Adipose tissue (tissue), 3 donors: ENCODE results near the gene PRKCE. TPM values are rescaled to one million over a fixed set of nuclear protein-coding genes. Genes with fewer than 3 reads are reported as not detected.

Experiments
- H3K27ac ChIP-seq: one replicate; pipeline ENCODE4 v1.5.1; 2013; ENCODE audit warnings: low read depth, low read length
- WGBS, 3 donors: extraction: QIAGEN DNeasy Blood & Tissue Kit; methylation state at CpG; one replicate each; pipeline ENCODE4 v1.1.7; 2013; 5-methylcytosine and 5-hydroxymethylcytosine counted together
- polyA plus RNA-seq, 3 donors: library from polyadenylated mRNA; stranded (reverse); fragments of 200-250 nt; gene quantifications; one replicate each; pipeline ENCODE4 v1.2.3, GENCODE V29; 2013
- donor health status: healthy with polysubstance abuse.
- donor health status: Bipolar disorder and iron deficiency.
- donor health status: healthy.

The PRKCE gene
- polyA plus RNA-seq, 3 donors, result 2.8 to 4.6 (median 3.5) TPM

GRCh38 chr2:45879406-45879805 is 227.9 kb downstream of the PRKCE start:
- WGBS, 3 donors, result 89 to 98% (median 95%) methylated on average over 6 of the region's 6 CpGs
- H3K27ac ChIP-seq, result no peak overlapping the region

- no peak overlapping the region for H3K27ac ChIP-seq
- WGBS, 3 donors, result 98 to 99% (median 99%) methylated on average over 2 of the region's 2 CpGs
Observed at GRCh38 chr2:45879936-45880335, 228.5 kb downstream of the PRKCE start.

- H3K27ac ChIP-seq, result no peak overlapping the region
- 91 to 94% (median 92%) methylated on average over 7 of the region's 7 CpGs for WGBS, 3 donors
Observed at GRCh38 chr2:45881970-45882581, 230.6 kb downstream of the PRKCE start.

DNA sequence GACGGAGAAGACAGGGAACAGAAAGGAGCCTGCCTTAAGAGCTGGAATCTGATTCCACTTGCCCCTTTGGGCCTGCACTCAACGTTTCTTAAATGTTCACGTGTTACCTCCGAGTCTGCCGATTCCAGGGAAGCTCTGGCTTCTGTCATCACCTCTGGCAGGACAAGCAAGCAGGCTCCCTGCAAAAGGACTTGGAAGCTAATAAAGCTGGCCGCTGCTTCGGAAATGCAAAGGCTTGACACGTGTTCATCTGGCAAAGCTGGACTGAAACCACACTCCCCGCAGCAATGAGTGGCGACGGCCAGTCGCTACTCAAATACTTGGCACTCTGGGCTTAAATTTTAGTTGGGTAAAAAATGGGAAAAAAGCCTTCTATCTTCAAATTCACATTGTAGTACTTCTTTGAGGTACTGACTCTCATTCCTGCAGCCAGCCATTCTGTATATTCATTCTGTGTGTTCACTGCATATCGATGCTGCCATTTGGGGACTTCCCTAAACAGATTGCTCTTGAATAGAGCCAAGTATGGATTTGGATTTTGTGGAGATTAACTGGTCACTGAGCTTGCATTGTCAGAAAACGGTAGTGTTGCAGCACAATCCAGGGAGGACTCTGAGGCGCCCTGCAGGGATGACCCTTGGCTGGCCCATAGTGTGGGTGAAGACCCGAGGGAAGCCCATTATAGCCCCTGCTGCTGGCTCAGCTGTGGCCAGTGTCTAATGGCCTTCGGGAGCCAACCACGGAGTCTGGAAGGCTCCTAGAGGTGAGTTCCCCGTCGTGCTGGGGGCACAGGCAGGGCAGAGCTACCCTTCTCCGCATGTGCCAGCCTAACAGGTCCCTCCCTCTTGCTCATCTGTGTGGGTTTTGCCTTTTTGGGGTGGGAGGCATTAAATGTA is 231.5 kb downstream of the PRKCE start:
- no peak overlapping the region for H3K27ac ChIP-seq
- 44 to 83% (median 61%) methylated on average over 21 of the region's 21 CpGs for WGBS, 3 donors

DNA sequence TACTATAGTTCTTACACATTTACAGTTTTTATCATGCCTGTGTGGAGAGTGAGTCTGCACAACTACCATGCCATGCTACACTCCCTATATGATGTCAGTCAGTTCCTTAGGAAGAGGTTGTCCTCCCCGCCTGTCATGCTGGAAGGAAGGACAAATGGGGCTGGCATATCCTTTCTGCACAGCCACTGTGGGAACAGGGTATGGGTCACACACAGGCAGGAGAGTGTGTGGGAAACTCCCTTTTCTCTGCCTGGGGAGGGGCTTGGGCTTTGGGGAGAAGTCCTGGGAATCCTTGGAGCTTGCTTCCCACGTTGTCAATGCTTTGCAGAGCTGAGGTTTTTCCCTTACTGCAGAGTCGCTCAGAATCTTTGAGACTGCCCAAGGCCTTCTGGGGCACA is 232.1 kb downstream of the PRKCE start:
- WGBS, 3 donors, result 68 to 78% (median 73%) methylated on average over 3 of the region's 3 CpGs
- no peak overlapping the region for H3K27ac ChIP-seq

DNA sequence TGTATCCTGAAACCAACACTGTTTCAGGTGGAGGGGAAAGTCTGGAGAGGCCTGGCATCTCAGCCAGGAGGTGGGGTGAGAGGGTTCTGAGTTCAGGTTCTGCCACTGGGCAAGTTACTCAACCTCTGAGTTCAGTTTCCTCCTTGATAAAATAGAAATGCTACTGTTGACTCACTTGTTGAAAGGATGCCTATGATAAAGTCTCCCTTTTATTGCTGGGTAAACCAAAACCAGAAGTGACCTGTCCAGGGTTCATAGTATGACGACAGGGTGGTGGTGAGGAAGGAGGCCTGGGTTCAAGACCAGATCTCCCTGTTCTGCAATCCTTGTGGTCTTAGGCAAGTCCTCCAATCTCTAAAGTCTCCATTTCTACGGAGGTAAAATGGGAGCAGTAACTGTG is 232.7 kb downstream of the PRKCE start:
- H3K27ac ChIP-seq, result no peak overlapping the region
- WGBS, 3 donors, result 36 to 91% (median 42%) methylated on average over 2 of the region's 2 CpGs

DNA sequence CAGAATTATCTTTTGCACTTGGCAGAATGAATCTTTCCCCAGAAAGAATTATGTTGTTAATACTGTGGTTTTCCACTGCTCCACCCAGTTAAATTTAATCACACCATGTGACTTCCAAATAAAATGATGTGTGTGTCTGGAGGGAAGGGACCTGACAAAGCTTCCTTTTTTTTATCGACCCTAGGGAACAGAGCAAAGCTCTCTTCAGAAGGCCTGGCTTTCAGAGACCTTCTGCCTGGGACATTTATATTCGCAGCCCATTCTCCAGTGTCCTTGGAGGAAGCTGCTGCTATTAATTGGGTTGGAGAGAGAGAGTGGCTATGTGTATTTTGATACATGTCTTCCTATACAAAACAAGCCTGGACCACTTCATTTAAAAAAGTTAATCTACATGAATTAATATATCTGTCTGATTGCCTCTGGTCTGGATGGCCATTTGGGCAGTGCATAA is 233.7 kb downstream of the PRKCE start:
- H3K27ac ChIP-seq, result no peak overlapping the region
- 7 to 31% (median 12%) methylated on average over 2 of the region's 2 CpGs for WGBS, 3 donors

- H3K27ac ChIP-seq, result no peak overlapping the region
- WGBS, 3 donors, result 47 to 76% (median 50%) methylated on average over 3 of the region's 3 CpGs
Observed at GRCh38 chr2:45886171-45886663, 234.7 kb downstream of the PRKCE start.

GRCh38 chr2:45888167-45888566 is 236.7 kb downstream of the PRKCE start:
- no peak overlapping the region for H3K27ac ChIP-seq
- WGBS, 3 donors, result 59 to 93% (median 62%) methylated on average over 3 of the region's 3 CpGs

GRCh38 chr2:45888641-45889040 is 237.2 kb downstream of the PRKCE start:
- H3K27ac ChIP-seq, result peak overlapping the region; percentile 61
- 70 to 90% (median 84%) methylated on average over 4 of the region's 4 CpGs for WGBS, 3 donors

- peak overlapping the region; percentile 61 for H3K27ac ChIP-seq
- 45 to 58% (median 53%) methylated on average over 8 of the region's 8 CpGs for WGBS, 3 donors
Observed at GRCh38 chr2:45889053-45889452, 237.6 kb downstream of the PRKCE start.

GRCh38 chr2:45889620-45890370 is 238.3 kb downstream of the PRKCE start:
- WGBS, 3 donors, result 44 to 51% (median 48%) methylated on average over 7 of the region's 7 CpGs
- H3K27ac ChIP-seq, result no peak overlapping the region

DNA sequence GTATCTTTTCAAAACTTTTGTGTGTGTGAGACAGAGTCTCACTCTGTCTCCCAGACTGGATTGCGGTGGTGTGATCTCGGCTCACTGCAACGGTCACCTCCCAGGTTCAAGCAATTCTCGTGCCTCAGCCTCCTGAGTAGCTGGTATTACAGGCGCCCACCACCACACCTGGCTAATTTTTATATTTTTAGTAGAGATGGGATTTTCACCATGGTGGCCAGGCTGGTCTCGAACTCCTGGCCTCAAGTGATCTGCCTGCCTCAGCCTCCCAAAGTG is 238.8 kb downstream of the PRKCE start:
- WGBS, 3 donors, result 71 to 95% (median 80%) methylated on average over 6 of the region's 6 CpGs
- peak overlapping the region; percentile 11 for H3K27ac ChIP-seq

GRCh38 chr2:45890819-45891218 is 239.3 kb downstream of the PRKCE start:
- 66 to 72% (median 67%) methylated on average over 5 of the region's 5 CpGs for WGBS, 3 donors

GRCh38 chr2:45891719-45892424 is 240.4 kb downstream of the PRKCE start:
- 31 to 70% (median 69%) methylated on average over 8 of the region's 8 CpGs for WGBS, 3 donors
- H3K27ac ChIP-seq, result no peak overlapping the region

More at GRCh38 chr2:45890819-45891218, 239.3 kb downstream of the PRKCE start:
- peak overlapping the region; percentile 11 for H3K27ac ChIP-seq

DNA sequence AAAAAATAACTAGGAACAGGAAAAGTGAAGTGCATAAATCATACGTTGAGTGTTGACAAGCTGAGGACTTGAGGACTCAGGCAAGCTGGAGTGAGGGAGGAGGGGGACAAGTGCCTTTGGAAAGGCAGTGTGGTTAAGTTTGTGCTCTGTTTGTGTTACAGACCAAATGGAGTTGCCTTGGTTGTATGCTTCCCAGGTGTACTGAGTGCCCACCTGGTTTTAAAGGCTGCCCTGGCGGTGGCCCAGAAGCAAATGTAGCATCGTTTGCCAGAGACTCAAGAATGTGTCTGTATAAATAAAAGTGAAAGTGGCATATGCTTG is 240.9 kb downstream of the PRKCE start:
- H3K27ac ChIP-seq, result no peak overlapping the region
- 36 to 46% (median 41%) methylated on average over 3 of the region's 3 CpGs for WGBS, 3 donors

DNA sequence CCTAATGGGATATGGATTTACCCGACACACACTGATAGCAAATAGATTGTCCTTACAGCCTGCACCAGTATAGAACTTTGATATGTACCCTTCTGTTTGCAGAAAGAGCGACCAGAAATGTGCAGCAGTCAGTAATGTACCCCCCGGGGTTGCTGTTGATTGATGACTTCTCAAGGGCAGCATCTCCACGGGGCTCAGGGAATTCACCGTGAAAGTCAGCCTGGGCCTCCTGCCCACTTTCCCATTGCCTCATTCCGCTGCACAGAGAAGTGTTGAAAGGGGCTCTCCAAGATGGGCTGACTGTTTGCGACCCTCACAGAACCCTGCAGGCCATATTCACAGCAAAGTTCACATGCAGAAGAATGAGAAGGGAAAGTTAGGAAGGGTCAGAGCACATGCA is 241.3 kb downstream of the PRKCE start:
- H3K27ac ChIP-seq, result no peak overlapping the region

DNA sequence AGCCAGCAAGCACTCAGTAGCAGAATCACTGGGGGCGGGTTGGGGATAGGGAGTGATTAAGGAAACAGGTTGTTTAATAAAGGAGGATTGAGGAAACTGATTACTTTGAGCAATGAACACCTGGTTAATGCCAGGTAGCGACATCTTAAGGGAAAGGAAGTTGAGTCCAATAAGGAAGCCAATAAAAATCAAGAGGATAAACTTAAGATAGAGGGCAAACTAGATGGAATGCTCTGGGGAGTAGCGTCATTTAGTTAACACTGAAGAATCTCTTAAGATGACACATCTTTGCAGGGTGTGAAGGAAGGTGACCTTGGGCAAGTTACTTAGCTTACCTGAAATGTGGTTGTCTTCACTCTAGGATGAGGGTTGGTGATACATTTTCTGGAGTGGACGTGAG is 242.7 kb downstream of the PRKCE start:
- WGBS, 3 donors, result 92 to 96% (median 93%) methylated on average over 4 of the region's 4 CpGs
- H3K27ac ChIP-seq, result no peak overlapping the region

More for the DNA sequence above, 241.3 kb downstream of the PRKCE start:
- 30 to 44% (median 32%) methylated on average over 7 of the region's 7 CpGs for WGBS, 3 donors
